Hematopoietic multipotent progenitor cell treated with erythropoietin and hydrocortisone succinate and interleukin-3 and kit ligand, for 15 days (in vitro differentiated cells): ENCODE data around the gene SLC13A3.

Source experiments
- DNase-seq: peaks from one replicate; pipeline ENCODE4 v3.0.0-alpha.2; 2015; ENCODE audit warnings: low spot score

Gene SLC13A3

GRCh38 chr20:46523696-46524328 lies 127.4 kb downstream of the SLC13A3 start:
- DNase-seq: no peak

GRCh38 chr20:46523108-46523507 lies 128.2 kb downstream of the SLC13A3 start:
- no peak for DNase-seq

- peak; percentile 18 for DNase-seq
Observed at GRCh38 chr20:46520976-46521579, 130.2 kb downstream of the SLC13A3 start.

- DNase-seq: no peak
Observed at GRCh38 chr20:46520540-46520939, 130.7 kb downstream of the SLC13A3 start.

- no peak for DNase-seq
Observed at GRCh38 chr20:46519471-46520068, 131.7 kb downstream of the SLC13A3 start.

- DNase-seq: no peak
Observed at GRCh38 chr20:46512943-46513844, 138.1 kb downstream of the SLC13A3 start, which contains the start of gene ZNF334. Gene ZNF334, minus strand, starts transcription at chr20:46513559. Its CDS starts 1,457 bp downstream, at chr20:46512102.

GRCh38 chr20:46509523-46509922 lies 141.7 kb downstream of the SLC13A3 start:
- DNase-seq: no peak
